OCI-LY1 (cell line): ENCODE results near the gene NUP210.

Experiments used
- H2AFZ ChIP-seq: fragments of 200-600 bp; sonication (generic), shearing (Covaris generic); 2 replicates; pipeline ENCODE4 v1.6.0; 2014; ENCODE audit warnings: antibody characterized with exemption, mild to moderate bottlenecking, low read length
- H3F3A ChIP-seq: fragments of 200-600 bp; sonication (generic), shearing (Covaris generic); 2 replicates; pipeline ENCODE4 v1.6.0; 2014; ENCODE audit warnings: mild to moderate bottlenecking, antibody characterized with exemption, low read length, moderate library complexity; ENCODE audit not compliant: insufficient read depth
- H3K27ac ChIP-seq: fragments of 200-600 bp; sonication (generic); 2 replicates; pipeline ENCODE4 v1.5.1; 2014; ENCODE audit warnings: low read length, mixed run types, mild to moderate bottlenecking, low read depth; ENCODE audit not compliant: poor library complexity, severe bottlenecking
- H3K27me3 ChIP-seq: fragments of 200-600 bp; sonication (generic); 2 replicates; pipeline ENCODE4 v1.6.0; 2014; ENCODE audit warnings: antibody characterized with exemption, mild to moderate bottlenecking, low read length, moderate library complexity; ENCODE audit not compliant: insufficient read depth
- H3K36me3 ChIP-seq: fragments of 200-600 bp; sonication (generic); 2 replicates; pipeline ENCODE4 v1.6.1; 2014; ENCODE audit warnings: mild to moderate bottlenecking, antibody characterized with exemption, low read length, moderate library complexity, mixed read lengths; ENCODE audit not compliant: insufficient read depth
- H3K4me1 ChIP-seq: fragments of 200-600 bp; sonication (generic); 2 replicates; pipeline ENCODE4 v1.5.1; 2014; ENCODE audit warnings: mild to moderate bottlenecking, low read length, moderate library complexity; ENCODE audit not compliant: insufficient read depth, severe bottlenecking
- H3K4me2 ChIP-seq: fragments of 200-600 bp; sonication (generic), shearing (Covaris generic); 2 replicates; pipeline ENCODE4 v1.6.1; 2014; ENCODE audit warnings: low read length
- H3K4me3 ChIP-seq: fragments of 200-600 bp; sonication (generic); 2 replicates; pipeline ENCODE4 v1.5.1; 2014; ENCODE audit warnings: low read length, low read depth, mild to moderate bottlenecking, mixed read lengths; ENCODE audit not compliant: poor library complexity, severe bottlenecking
- H3K79me2 ChIP-seq: fragments of 200-600 bp; shearing (Covaris generic); 2 replicates; pipeline ENCODE4 v1.6.1; 2016; ENCODE audit warnings: mixed run types, low read length, mixed read lengths; ENCODE audit not compliant: insufficient read depth
- H3K9ac ChIP-seq: fragments of 200-600 bp; sonication (generic), shearing (Covaris generic); 2 replicates; pipeline ENCODE4 v1.6.1; 2014; ENCODE audit warnings: mild to moderate bottlenecking, low read length, mixed read lengths
- H3K9me2 ChIP-seq: fragments of 200-600 bp; sonication (generic), shearing (Covaris generic); 2 replicates; pipeline ENCODE4 v1.6.1; 2014; ENCODE audit warnings: low read depth, mild to moderate bottlenecking, low read length, mixed read lengths
- H3K9me3 ChIP-seq: fragments of 200-600 bp; shearing (Covaris generic); 2 replicates; pipeline ENCODE4 v1.6.1; 2014; ENCODE audit warnings: low read length, mixed read lengths
- H4K20me1 ChIP-seq: fragments of 200-600 bp; sonication (generic), shearing (Covaris generic); 2 replicates; pipeline ENCODE4 v1.6.0; 2016; ENCODE audit warnings: mild to moderate bottlenecking, low read length; ENCODE audit not compliant: insufficient read depth
- EZH2 ChIP-seq: fragments of 200-600 bp; sonication (generic), shearing (Covaris generic); IDR thresholded peaks from 2 replicates; pipeline ENCODE4 v1.8.0; 2017; ENCODE audit warnings: borderline replicate concordance, mixed run types, mild to moderate bottlenecking, antibody characterized with exemption, low read length, moderate library complexity, mixed read lengths
- TF ChIP-seq, protein P1 (sequence below): fragments of 200-600 bp; sonication (generic), shearing (Covaris generic); IDR thresholded peaks from 2 replicates; pipeline ENCODE4 v1.5.1; 2017; ENCODE audit warnings: mild to moderate bottlenecking, antibody characterized with exemption, low read length, moderate library complexity, mixed read lengths

Gene NUP210

DNA sequence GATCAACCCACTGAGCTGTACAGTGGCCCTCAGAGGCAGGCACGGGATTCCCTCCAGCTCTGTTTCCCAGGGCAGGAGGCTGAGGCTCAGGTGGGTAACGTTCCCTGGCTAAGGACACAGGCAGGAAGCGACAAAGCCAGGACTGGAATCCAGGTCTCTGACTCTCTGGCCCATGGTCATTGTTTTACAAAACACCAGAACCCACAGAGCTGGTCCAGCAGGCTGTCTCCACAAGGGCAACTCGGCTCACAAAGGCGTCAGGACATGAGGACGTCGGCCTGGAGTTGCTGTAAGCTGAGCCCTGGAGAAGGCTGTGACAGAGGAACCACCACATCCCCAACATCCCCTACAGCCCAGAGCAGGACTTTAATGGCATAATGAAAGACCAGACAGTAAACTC lies 30.7 kb downstream of the NUP210 start:
- Histone ChIP-seq H3K9me3 (no peaks in the 10 kb centered on the region), H2AFZ (no peak overlapping the region), H3K4me2 (no peak overlapping the region), H3K27me3 (no peaks in the 10 kb centered on the region), H3K36me3 (peaks cover 100% of the 10 kb centered on the region), H3K27ac (no peak overlapping the region), H3K9me2 (no peaks in the 10 kb centered on the region), H4K20me1 (no peaks in the 10 kb centered on the region), H3K4me1 (no peaks in the 10 kb centered on the region), H3K79me2 (no peaks in the 10 kb centered on the region), H3K9ac (no peak overlapping the region), H3F3A (no peaks in the 10 kb centered on the region), H3K4me3 (no peak overlapping the region)
- TF ChIP-seq, protein P1, sequence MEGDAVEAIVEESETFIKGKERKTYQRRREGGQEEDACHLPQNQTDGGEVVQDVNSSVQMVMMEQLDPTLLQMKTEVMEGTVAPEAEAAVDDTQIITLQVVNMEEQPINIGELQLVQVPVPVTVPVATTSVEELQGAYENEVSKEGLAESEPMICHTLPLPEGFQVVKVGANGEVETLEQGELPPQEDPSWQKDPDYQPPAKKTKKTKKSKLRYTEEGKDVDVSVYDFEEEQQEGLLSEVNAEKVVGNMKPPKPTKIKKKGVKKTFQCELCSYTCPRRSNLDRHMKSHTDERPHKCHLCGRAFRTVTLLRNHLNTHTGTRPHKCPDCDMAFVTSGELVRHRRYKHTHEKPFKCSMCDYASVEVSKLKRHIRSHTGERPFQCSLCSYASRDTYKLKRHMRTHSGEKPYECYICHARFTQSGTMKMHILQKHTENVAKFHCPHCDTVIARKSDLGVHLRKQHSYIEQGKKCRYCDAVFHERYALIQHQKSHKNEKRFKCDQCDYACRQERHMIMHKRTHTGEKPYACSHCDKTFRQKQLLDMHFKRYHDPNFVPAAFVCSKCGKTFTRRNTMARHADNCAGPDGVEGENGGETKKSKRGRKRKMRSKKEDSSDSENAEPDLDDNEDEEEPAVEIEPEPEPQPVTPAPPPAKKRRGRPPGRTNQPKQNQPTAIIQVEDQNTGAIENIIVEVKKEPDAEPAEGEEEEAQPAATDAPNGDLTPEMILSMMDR, result no peak
- TF ChIP-seq EZH2, result no peak

DNA sequence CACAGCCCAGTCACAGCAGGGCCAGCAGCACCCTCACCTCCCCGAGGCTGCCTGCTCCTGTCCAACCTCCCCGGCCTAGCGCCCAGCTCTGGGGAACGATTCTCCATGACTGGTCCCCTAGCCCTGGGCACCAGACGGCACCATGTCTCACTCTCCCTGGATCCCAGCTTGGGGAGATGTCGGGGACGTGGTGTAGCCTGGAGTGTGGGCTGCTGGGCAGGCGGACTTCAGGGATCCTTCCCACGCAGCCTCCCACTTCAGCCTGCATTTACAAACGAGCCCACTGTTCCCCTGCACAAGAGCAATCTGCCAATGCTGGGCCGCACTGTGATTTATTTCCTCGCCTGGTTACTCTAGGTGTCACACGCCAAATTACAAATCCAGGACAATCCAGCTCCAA lies 31.3 kb downstream of the NUP210 start:
- TF ChIP-seq, protein P1, result no peak
- Histone ChIP-seq H3K4me2 (no peak overlapping the region), H3F3A (no peaks in the 10 kb centered on the region), H3K4me3 (no peak overlapping the region), H3K27me3 (no peaks in the 10 kb centered on the region), H3K79me2 (no peaks in the 10 kb centered on the region), H3K9me2 (no peaks in the 10 kb centered on the region), H3K9me3 (no peaks in the 10 kb centered on the region), H3K36me3 (peaks cover 100% of the 10 kb centered on the region), H2AFZ (no peak overlapping the region), H3K27ac (no peak overlapping the region), H3K9ac (no peak overlapping the region), H4K20me1 (no peaks in the 10 kb centered on the region), H3K4me1 (no peaks in the 10 kb centered on the region)

DNA sequence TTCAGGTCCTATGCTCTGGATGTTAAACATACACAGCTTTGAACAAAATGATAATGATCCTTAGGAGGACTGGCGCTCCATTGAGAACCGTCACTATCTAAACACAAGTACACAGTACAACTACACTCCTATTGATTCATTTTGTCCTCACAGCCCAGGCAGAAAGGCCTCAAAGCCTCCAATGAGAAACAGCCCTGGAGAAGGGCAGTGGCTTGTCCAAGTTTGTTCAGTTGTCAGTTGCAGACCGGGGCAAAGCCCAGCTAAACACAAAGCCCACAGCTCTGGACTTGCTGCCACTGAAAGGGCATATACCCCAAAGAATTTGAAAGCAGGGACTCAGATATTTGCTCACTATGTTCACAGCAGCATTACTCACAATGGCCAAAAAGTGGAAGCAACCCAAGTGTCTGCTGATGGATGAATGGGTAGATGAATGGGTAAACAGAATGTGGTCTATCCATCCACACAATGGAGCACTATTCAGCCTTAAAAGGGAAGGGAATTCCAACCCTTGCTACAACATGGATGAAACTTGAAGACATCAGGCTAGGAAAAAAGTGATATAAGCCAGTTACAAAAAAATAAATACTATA lies 34.7 kb downstream of the NUP210 start:
- H2AFZ ChIP-seq, result no peak overlapping the region
- no peaks in the 10 kb centered on the region for H3F3A ChIP-seq
- H3K4me2 ChIP-seq, result no peak overlapping the region
- no peaks in the 10 kb centered on the region for H3K9me2 ChIP-seq
- H3K27ac ChIP-seq, result no peak overlapping the region
- no peaks in the 10 kb centered on the region for H3K4me1 ChIP-seq
- H3K9me3 ChIP-seq, result no peaks in the 10 kb centered on the region
- H3K27me3 ChIP-seq, result no peaks in the 10 kb centered on the region
- no peak overlapping the region for H3K4me3 ChIP-seq
- H4K20me1 ChIP-seq, result no peaks in the 10 kb centered on the region
- H3K79me2 ChIP-seq, result no peaks in the 10 kb centered on the region
- peaks cover 99% of the 10 kb centered on the region for H3K36me3 ChIP-seq
- no peak overlapping the region for H3K9ac ChIP-seq
- TF ChIP-seq EZH2, result no peak
- TF ChIP-seq, protein P1, result no peak
